Measurements from ENCODE around the gene SLCO2B1. TPM values are rescaled to one million over a fixed set of nuclear protein-coding genes. Genes with fewer than 3 reads are reported as not detected.
A peak's percentile ranks its signal among the peaks of the same experiment; 100 is the strongest.

The SLCO2B1 gene
- total RNA-seq, 1 donor from 2014 or later = 0.18 TPM

DNA sequence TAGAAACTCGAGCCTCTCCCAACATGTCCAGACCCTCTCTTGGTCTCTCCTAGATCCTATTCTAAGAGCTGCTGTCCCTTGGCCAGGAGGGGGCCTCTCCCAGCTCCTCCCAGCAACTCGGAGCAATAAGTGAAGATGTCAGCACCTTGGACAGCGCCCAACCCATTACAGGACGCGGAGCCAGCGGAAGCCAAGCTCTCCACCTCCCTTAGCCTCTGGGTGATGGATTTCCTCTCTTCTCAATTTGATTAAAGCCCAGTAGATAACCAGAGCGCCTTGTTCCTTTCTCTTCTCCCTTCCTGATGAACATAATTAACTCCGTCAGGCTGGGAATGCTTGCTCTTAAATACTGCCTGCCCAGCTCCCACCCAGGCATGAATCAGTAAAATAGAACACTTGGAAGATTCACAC is 63.5 kb downstream of the SLCO2B1 start:
- Mint-ChIP-seq H3K4me3 (no peak overlapping the region), H3K36me3 (ENCODE audit: low read depth) (no peaks in the 10 kb centered on the region), H3K4me1 (no peaks in the 10 kb centered on the region), H3K27ac (no peak overlapping the region), H3K9me3 (no peaks in the 10 kb centered on the region), H3K27me3 (peaks cover 21% of the 10 kb centered on the region)
- DNase-seq = peak; percentile 38
- peak; percentile 49 for ATAC-seq (ENCODE audit: low read depth)
- TF ChIP-seq, protein P1, sequence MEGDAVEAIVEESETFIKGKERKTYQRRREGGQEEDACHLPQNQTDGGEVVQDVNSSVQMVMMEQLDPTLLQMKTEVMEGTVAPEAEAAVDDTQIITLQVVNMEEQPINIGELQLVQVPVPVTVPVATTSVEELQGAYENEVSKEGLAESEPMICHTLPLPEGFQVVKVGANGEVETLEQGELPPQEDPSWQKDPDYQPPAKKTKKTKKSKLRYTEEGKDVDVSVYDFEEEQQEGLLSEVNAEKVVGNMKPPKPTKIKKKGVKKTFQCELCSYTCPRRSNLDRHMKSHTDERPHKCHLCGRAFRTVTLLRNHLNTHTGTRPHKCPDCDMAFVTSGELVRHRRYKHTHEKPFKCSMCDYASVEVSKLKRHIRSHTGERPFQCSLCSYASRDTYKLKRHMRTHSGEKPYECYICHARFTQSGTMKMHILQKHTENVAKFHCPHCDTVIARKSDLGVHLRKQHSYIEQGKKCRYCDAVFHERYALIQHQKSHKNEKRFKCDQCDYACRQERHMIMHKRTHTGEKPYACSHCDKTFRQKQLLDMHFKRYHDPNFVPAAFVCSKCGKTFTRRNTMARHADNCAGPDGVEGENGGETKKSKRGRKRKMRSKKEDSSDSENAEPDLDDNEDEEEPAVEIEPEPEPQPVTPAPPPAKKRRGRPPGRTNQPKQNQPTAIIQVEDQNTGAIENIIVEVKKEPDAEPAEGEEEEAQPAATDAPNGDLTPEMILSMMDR (IDR thresholded peaks at IDR 0.05) = no peak
- CTCF ChIA-PET = interaction anchor here (0.9 kb wide), 1 partner anchor 27 kb away, joined by 3 read pairs; no protein-coding TSS in a partner anchor
- POLR2A ChIA-PET = no interaction called here
- intact Hi-C loops (cut with micrococcal nuclease) = no loop called here

DNA sequence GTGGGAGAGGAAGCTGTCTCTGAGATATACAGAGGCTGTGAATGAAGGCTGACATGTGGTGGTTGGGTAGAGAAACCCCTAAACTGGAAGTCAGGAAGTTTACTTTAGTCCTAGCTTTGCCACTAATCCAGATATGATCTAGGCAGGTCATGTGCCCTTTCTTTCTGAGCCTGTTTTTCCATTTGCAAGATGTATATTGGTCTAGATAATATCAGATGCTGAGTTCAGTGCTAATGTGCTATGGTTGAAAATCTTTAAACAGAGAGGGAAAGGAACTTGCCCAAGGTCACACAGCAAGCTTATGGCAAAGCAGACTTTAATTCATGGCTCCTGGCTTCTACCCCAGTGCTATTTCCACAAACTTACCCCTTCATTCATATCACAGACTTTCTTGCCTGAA is 63.9 kb downstream of the SLCO2B1 start:
- H3K4me1 Mint-ChIP-seq = no peaks in the 10 kb centered on the region
- TF ChIP-seq, protein P1 (IDR thresholded peaks at IDR 0.05) = no peak
- peaks cover 21% of the 10 kb centered on the region for H3K27me3 Mint-ChIP-seq
- no peaks in the 10 kb centered on the region for H3K9me3 Mint-ChIP-seq
- DNase-seq (no peak), ATAC-seq (ENCODE audit: low read depth) (no peak)
- intact Hi-C loops (cut with micrococcal nuclease) = no loop called here
- ChIA-PET POLR2A (no interaction called here), CTCF (interaction anchor here (0.9 kb wide), 1 partner anchor 26 kb away, joined by 3 read pairs; no protein-coding TSS in a partner anchor)
- no peaks in the 10 kb centered on the region for H3K36me3 Mint-ChIP-seq (ENCODE audit: low read depth)
- H3K4me3 Mint-ChIP-seq = no peak overlapping the region
- H3K27ac Mint-ChIP-seq = no peak overlapping the region

DNA sequence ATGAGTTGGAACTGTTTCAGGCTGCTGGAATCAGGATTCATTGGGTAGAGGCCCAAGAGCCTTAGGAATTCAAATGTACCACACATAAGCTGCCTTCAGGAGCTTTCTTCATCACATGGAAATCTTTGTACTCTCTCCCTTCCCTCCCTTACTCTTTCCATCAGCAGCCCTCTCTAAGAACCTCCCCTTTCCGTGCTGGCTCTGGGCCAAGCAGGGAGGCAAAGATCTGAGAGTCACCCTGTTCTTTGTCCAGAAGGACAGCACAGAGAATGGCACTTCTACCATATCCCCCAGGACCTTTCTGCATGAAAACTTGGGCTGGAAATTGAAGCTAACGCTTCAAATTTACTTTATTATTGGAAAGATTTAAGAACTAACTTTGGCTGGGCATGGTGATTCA is 69.0 kb downstream of the SLCO2B1 start:
- no peaks in the 10 kb centered on the region for H3K36me3 Mint-ChIP-seq (ENCODE audit: low read depth)
- H3K4me3 Mint-ChIP-seq = no peak overlapping the region
- peaks cover 7% of the 10 kb centered on the region for H3K27me3 Mint-ChIP-seq
- TF ChIP-seq, protein P1 (IDR thresholded peaks at IDR 0.05) = no peak
- intact Hi-C loops (cut with micrococcal nuclease) = no loop called here
- ATAC-seq (ENCODE audit: low read depth) (no peak), DNase-seq (no peak)
- H3K9me3 Mint-ChIP-seq = no peaks in the 10 kb centered on the region
- ChIA-PET POLR2A (no interaction called here), CTCF (no interaction called here)
- H3K27ac Mint-ChIP-seq = no peak overlapping the region
- H3K4me1 Mint-ChIP-seq = no peaks in the 10 kb centered on the region

DNA sequence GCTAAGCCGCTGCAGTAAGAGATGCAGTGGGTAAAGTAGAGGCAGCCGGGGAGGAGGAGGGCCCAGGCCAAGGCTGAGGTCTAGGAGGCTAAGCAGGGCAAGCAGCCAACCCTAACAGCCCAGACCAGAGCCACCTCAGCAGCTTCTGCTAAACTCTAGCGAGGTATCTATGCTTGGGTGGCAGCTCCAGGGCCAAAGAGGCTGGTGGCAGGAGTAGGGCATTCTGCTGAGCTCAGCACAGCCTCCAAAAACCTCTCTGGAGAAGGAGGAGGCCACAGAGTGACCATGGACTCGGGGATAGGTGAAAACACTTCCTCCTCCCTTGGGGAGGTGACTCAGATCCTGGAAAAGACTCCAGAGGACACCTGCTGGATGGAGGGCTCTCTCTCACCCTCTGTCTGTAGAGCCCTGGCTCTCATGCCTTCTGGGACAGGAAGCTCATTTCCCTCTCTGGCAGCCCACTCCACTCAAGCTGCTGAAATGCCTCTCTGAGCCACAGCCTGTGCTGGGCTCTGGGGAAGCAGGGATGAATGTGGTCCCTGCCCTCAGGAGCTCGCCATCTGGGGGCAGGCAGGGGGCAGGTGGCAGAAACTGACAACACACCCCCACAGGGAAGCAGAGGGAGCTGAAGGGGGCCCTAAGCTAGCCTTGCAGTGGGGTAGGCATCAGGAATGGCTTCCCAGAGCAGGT is 73.2 kb downstream of the SLCO2B1 start:
- ATAC-seq (ENCODE audit: low read depth) = no peak
- H3K9me3 Mint-ChIP-seq = no peaks in the 10 kb centered on the region
- no peak overlapping the region for H3K4me3 Mint-ChIP-seq
- no peaks in the 10 kb centered on the region for H3K27me3 Mint-ChIP-seq
- ChIA-PET POLR2A (no interaction called here), CTCF (no interaction called here)
- H3K4me1 Mint-ChIP-seq = no peaks in the 10 kb centered on the region
- intact Hi-C loops (cut with micrococcal nuclease) = no loop called here
- H3K27ac Mint-ChIP-seq = no peak overlapping the region
- TF ChIP-seq, protein P1 (IDR thresholded peaks at IDR 0.05) = no peak
- no peak for DNase-seq
- H3K36me3 Mint-ChIP-seq (ENCODE audit: low read depth) = no peaks in the 10 kb centered on the region

DNA sequence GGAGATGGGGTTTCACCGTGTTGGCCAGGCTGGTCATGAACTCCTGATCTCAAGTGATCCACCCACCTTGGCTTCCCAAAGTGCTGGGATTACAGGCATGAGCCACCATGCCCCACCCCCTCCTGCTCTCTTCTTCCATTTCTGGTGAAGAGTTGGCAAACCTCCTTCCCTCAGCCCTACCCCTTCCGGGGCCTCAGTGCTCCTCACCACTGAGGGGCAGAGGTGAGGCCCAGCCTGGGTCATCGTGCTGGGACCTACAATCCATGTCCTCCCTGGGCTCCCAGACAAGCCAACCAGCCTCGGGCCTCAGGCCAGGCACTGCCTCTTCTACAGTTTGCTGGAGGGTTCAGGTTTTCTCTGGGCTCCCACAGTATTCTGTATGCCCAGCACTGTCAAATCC is 74.9 kb downstream of the SLCO2B1 start:
- intact Hi-C loops (cut with micrococcal nuclease) = no loop called here
- ATAC-seq (ENCODE audit: low read depth) (no peak), DNase-seq (no peak)
- no peaks in the 10 kb centered on the region for H3K4me1 Mint-ChIP-seq
- ChIA-PET CTCF (no interaction called here), POLR2A (no interaction called here)
- TF ChIP-seq, protein P1 (IDR thresholded peaks at IDR 0.05) = no peak
- H3K4me3 Mint-ChIP-seq = no peak overlapping the region
- no peaks in the 10 kb centered on the region for H3K9me3 Mint-ChIP-seq
- no peaks in the 10 kb centered on the region for H3K36me3 Mint-ChIP-seq (ENCODE audit: low read depth)
- no peak overlapping the region for H3K27ac Mint-ChIP-seq
- peaks cover 6% of the 10 kb centered on the region for H3K27me3 Mint-ChIP-seq
